HepG2 (cell line): ENCODE results near the gene DCAF6. TPM values are rescaled to one million over a fixed set of nuclear protein-coding genes. Genes with fewer than 3 reads are reported as not detected.

Experiments used
- AGO2 ChIP-seq: fragments of 200-400 bp; formaldehyde crosslinking; optimal IDR thresholded peaks from 2 replicates; pipeline ENCODE3; 2017; ENCODE audit warnings: mild to moderate bottlenecking, low read depth, low read length, moderate library complexity
- ASH2L ChIP-seq: fragments of 300-600, 200-600 bp; sonication (generic); IDR thresholded peaks from 2 replicates; pipeline ENCODE4 v1.7.0; 2017; ENCODE audit warnings: low read depth, mild to moderate bottlenecking, moderate library complexity, mixed read lengths, low read length; ENCODE audit not compliant: insufficient read length
- EED ChIP-seq: sonication (generic); formaldehyde crosslinking; IDR thresholded peaks from 2 replicates; pipeline ENCODE4 v1.5.0; 2020; ENCODE audit warnings: mild to moderate bottlenecking, missing genetic modification reagents
- GFI1 ChIP-seq: sonication (generic); formaldehyde crosslinking; IDR thresholded peaks from 2 replicates; pipeline ENCODE4 v1.5.0; 2020; ENCODE audit warnings: missing genetic modification reagents, mild to moderate bottlenecking, borderline replicate concordance
- LBX2 ChIP-seq: sonication (generic); formaldehyde crosslinking; IDR thresholded peaks from 2 replicates; pipeline ENCODE4 v1.5.0; 2020; ENCODE audit warnings: missing genetic modification reagents, mild to moderate bottlenecking, borderline replicate concordance
- MXD4 ChIP-seq: IDR thresholded peaks from 2 replicates; pipeline ENCODE4 v1.6.1; 2016; ENCODE audit warnings: mild to moderate bottlenecking, missing biosample characterization, missing genetic modification reagents
- MYC ChIP-seq: sonication (generic); formaldehyde crosslinking; IDR thresholded peaks from 2 replicates; pipeline ENCODE4 v1.9.0; 2021; ENCODE audit warnings: missing genetic modification reagents, borderline replicate concordance
- POLR2G ChIP-seq: fragments of 200-400 bp; formaldehyde crosslinking; IDR thresholded peaks from 2 replicates; pipeline ENCODE4 v1.6.1; 2018; ENCODE audit warnings: mild to moderate bottlenecking, low read depth, low read length, moderate library complexity
- RBFOX2 ChIP-seq: fragments of 200-400 bp; formaldehyde crosslinking; IDR thresholded peaks from 2 replicates; pipeline ENCODE4 v1.6.1; 2017; ENCODE audit warnings: low read depth, mild to moderate bottlenecking, low read length
- SALL1 ChIP-seq: sonication (generic); formaldehyde crosslinking; IDR thresholded peaks from 2 replicates; pipeline ENCODE4 v1.8.0; 2022; ENCODE audit warnings: mild to moderate bottlenecking, missing genetic modification reagents
- STAG1 ChIP-seq: sonication (generic); formaldehyde crosslinking; IDR thresholded peaks from 2 replicates; pipeline ENCODE4 v1.4.0; 2020; ENCODE audit warnings: missing genetic modification reagents
- SYNCRIP ChIP-seq: fragments of 200-400 bp; formaldehyde crosslinking; IDR thresholded peaks from 2 replicates; pipeline ENCODE4 v1.6.1; 2018; ENCODE audit warnings: mild to moderate bottlenecking, low read depth, low read length; ENCODE audit not compliant: insufficient read depth
- ZNF280B ChIP-seq: sonication (generic); formaldehyde crosslinking; IDR thresholded peaks from 2 replicates; pipeline ENCODE4 v1.5.0; 2020; ENCODE audit warnings: missing genetic modification reagents, mild to moderate bottlenecking, borderline replicate concordance
- ZNF296 ChIP-seq: sonication (generic); formaldehyde crosslinking; conservative IDR thresholded peaks from 2 replicates; pipeline ENCODE4 v1.5.0; 2020; ENCODE audit warnings: mild to moderate bottlenecking, missing genetic modification reagents
- ZNF652 ChIP-seq: IDR thresholded peaks from 2 replicates; pipeline ENCODE4 v1.6.1; 2016; ENCODE audit warnings: low read depth, borderline replicate concordance
- ZNF740 ChIP-seq: sonication (generic); formaldehyde crosslinking; IDR thresholded peaks from 2 replicates; pipeline ENCODE4 v1.4.0; 2020; ENCODE audit warnings: missing genetic modification reagents
- ZNF788 ChIP-seq: sonication (generic); formaldehyde crosslinking; IDR thresholded peaks from 2 replicates; pipeline ENCODE4 v1.5.0; 2020; ENCODE audit warnings: mild to moderate bottlenecking, missing genetic modification reagents, borderline replicate concordance
- polyA plus RNA-seq, 8 experiments: library from polyadenylated mRNA; depleted of rRNA in 3 of 8; stranded (reverse) in 7 of 8; unstranded in 1 of 8; fragments of >200 nt; fragmentation: Illumina TruSeq in 4 of 8; extraction: Trizol in 4 of 8; gene quantifications; 2 replicates each; pipeline versions ENCODE4 v1.2.1 to v1.2.3, GENCODE V29; 2011 to 2016; ENCODE audit warnings: low read depth in 4 of 8, missing spikeins in 1 of 8, mixed read lengths in 1 of 8; ENCODE audit not compliant: insufficient read depth in 1 of 8
- total RNA-seq, 5 experiments: library from RNA; depleted of rRNA; stranded (reverse); fragments of >200 nt; fragmentation: Illumina TruSeq; extraction: Trizol; gene quantifications; 2 replicates each; pipeline ENCODE4 v1.2.3, GENCODE V29; 2016; ENCODE audit warnings: low read depth in 1 of 5
- TF ChIP-seq, protein P1 (sequence below), 2 experiments: sonication (generic) in 1 of 2; formaldehyde crosslinking in 1 of 2; IDR thresholded peaks; 2 replicates each; pipeline versions ENCODE4 v1.4.0 to v1.6.1; 2018 to 2020; ENCODE audit warnings: missing genetic modification reagents in 2 of 2, borderline replicate concordance in 1 of 2, low read depth in 1 of 2, mild to moderate bottlenecking in 1 of 2, missing biosample characterization in 1 of 2
- TF ChIP-seq, protein P2 (sequence below): sonication (generic); formaldehyde crosslinking; IDR thresholded peaks from 2 replicates; pipeline ENCODE4 v1.5.0; 2020; ENCODE audit warnings: mild to moderate bottlenecking, missing genetic modification reagents, moderate library complexity

DCAF6 gene
- total and polyA plus RNA-seq, 2 of the 13 experiments (the other 11 are each of a cell fraction or from before 2014, with no cell fraction given): 24.7 to 33.7 TPM

DNA sequence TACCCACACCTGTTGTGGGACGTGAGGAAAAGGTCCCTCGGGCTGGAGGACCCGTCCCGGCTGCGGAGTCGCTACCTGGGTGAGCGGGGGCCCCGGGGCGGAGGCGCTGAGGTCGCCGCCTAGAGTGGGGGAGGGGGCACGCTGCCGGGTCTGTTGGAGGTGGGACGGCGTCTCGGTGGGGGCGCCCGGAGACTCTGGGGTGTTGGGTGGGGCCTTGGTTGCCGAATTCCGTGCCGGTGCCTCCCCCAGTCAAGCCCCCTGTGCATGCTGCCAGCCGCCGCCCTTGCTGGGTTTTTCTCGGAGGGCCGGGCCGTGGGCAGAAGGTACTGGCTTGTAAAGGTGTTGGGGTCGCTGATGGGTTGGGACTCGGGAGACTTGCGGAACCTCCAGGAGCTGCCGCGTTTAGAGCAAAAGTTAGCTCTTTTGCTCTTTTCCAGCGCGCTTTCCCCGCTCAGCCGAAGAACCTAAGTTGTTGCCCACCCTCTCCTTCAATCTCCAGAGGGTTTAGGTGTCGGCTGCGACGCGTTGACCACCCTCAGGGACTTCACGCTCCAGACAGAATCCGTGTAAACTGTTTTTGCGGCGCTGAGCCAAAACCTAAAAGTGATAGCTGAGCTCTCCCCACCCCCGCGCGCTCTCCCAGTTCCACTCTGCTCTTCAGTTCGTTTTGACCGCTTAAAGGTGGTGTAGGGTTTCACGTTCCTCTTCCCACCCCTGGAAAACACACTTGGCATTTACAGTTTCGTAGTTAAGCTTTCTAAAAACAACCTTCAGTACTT lies 636 bp downstream of the DCAF6 start, which contains the start of gene MPC2 (continued):
- TF ChIP-seq, protein P1, sequence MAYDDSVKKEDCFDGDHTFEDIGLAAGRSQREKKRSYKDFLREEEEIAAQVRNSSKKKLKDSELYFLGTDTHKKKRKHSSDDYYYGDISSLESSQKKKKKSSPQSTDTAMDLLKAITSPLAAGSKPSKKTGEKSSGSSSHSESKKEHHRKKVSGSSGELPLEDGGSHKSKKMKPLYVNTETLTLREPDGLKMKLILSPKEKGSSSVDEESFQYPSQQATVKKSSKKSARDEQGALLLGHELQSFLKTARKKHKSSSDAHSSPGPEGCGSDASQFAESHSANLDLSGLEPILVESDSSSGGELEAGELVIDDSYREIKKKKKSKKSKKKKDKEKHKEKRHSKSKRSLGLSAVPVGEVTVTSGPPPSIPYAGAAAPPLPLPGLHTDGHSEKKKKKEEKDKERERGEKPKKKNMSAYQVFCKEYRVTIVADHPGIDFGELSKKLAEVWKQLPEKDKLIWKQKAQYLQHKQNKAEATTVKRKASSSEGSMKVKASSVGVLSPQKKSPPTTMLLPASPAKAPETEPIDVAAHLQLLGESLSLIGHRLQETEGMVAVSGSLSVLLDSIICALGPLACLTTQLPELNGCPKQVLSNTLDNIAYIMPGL (CRISPR knock-in tag; IDR thresholded peaks at IDR 0.05; ENCODE audit: borderline replicate concordance in 1 of 2, low read depth in 1 of 2): peak in 1 of 2 experiments; percentile 11; a peak in 1 of 4 replicates
- no peak for TF ChIP-seq STAG1
- no peak for TF ChIP-seq ZNF296
- no peak for TF ChIP-seq SYNCRIP
- no peak for TF ChIP-seq ZNF652 (CRISPR knock-in tag)
- TF ChIP-seq MYC (CRISPR knock-in tag): 0 out of 2 replicates have a peak, but pooled peaks have one; percentile 1
- TF ChIP-seq GFI1 (CRISPR knock-in tag): peak; percentile 37; the same call in 1 of the 2 replicates
- peak; percentile 36; the same call in 1 of the 2 replicates for TF ChIP-seq SALL1
- no peak; the same call in 1 of the 2 replicates for TF ChIP-seq ZNF788
- TF ChIP-seq ZNF740 (CRISPR knock-in tag): peak; percentile 20; the same call in 1 of the 2 replicates
- TF ChIP-seq, protein P2, sequence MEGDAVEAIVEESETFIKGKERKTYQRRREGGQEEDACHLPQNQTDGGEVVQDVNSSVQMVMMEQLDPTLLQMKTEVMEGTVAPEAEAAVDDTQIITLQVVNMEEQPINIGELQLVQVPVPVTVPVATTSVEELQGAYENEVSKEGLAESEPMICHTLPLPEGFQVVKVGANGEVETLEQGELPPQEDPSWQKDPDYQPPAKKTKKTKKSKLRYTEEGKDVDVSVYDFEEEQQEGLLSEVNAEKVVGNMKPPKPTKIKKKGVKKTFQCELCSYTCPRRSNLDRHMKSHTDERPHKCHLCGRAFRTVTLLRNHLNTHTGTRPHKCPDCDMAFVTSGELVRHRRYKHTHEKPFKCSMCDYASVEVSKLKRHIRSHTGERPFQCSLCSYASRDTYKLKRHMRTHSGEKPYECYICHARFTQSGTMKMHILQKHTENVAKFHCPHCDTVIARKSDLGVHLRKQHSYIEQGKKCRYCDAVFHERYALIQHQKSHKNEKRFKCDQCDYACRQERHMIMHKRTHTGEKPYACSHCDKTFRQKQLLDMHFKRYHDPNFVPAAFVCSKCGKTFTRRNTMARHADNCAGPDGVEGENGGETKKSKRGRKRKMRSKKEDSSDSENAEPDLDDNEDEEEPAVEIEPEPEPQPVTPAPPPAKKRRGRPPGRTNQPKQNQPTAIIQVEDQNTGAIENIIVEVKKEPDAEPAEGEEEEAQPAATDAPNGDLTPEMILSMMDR (CRISPR knock-in tag): 0 out of 2 replicates have a peak, but pooled peaks have one; percentile 16
- peak; percentile 75 for TF ChIP-seq RBFOX2
- TF ChIP-seq ASH2L: peak; percentile 48
- peak; percentile 65; the same call in 1 of the 2 replicates for TF ChIP-seq EED
- TF ChIP-seq MXD4 (CRISPR knock-in tag): no peak
- 0 out of 2 replicates have a peak, but pooled peaks have one; percentile 50 for TF ChIP-seq ZNF280B
- TF ChIP-seq AGO2: peak; percentile 85
- peak; percentile 51; the same call in 1 of the 2 replicates for TF ChIP-seq POLR2G
- no peak for TF ChIP-seq LBX2 (CRISPR knock-in tag)
